ENCODE data around the gene E2F4. TPM values are rescaled to one million over a fixed set of nuclear protein-coding genes. Genes with fewer than 3 reads are reported as not detected.

E2F4 gene
- total RNA-seq, 2 experiments from 2014 or later: 105 to 114 TPM

DNA sequence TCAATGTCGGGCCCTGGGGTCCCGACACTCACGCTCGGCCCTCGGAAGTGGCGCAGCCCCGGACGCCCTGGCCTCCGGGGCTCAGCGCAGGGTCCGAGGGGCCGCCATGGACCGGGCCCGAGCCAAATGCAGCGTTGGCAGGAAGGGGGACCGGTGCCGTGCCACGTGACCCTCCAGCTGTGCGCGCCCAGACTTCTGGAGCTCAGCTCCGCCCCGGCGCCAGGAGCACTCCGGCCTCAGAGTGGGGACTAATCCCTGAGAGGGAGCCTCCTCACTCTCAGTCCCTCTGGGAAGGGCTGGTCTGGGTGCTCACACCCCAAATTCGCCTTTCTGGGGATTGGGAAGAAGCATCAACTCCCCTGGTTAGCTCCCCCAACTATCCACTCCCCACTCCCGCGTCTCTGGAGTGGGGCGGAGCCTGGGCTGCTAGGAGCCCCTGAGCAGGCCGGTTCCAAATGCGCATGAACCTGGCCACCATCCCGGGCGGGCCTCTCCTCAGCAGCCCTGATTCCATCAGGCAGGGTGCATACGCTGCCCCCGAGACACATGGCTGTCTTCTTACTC is 41.0 kb upstream of the E2F4 start, which contains the start of gene B3GNT9:
Gene B3GNT9 (minus strand): TSS at position 166 of the 564 bp plus-strand sequence. CDS start 513 bp downstream, outside the sequence.
- Mint-ChIP-seq H3K36me3 (peaks cover 21% of the 10 kb centered on the region), H3K9me3 (no peaks in the 10 kb centered on the region), H3K4me3 (peak within 1 kb of the TSS; percentile 74), H3K27ac (peak within 1 kb of the TSS; percentile 45), H3K27me3 (peaks cover 5% of the 10 kb centered on the region), H3K4me1 (peaks cover 31% of the 10 kb centered on the region)
- ATAC-seq (ENCODE audit: low read depth) (peak; percentile 51), DNase-seq (peak; percentile 70)
- POLR2A ChIA-PET: interaction anchor here (0.6 to 2.8 kb wide), 12 partner anchors 9 to 297 kb away, joined by 3 to 16 read pairs (median 4); partner anchors contain the start of genes CBFB, FBXL8, NOL3 and TRADD

DNA sequence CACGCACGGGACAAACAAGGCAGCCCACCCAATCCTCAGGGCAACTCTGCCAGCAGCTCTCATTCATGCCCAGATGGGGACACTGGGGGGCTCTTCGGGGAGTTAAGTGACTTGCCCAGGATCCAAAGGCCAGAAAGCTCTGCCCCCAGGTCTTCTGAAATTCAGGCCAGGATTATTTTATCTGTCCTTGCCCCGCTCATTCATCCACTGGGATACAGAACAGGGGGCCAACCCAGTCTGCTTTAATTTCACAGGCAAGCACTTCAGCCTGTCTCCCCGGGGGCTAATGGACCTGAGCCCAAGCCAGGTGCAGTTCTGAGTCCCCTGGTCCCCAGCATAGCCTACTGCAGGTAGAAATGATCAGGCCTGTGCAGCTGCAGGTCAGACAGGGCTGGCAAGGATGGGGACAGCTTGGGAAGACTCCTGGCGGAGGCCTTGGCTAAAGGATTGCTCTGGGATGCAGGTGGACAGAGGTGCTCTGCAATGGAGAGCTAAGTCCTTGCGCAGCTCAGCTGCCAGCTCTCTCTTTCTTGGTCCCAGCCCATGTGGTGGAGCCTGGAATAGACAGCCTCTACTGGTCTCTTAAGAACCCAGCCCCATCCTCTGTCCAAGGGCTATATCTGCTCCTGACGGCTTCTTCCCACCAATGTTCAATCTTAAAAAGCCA is 40.4 kb upstream of the E2F4 start:
- peaks cover 5% of the 10 kb centered on the region for H3K27me3 Mint-ChIP-seq
- H3K4me1 Mint-ChIP-seq: peaks cover 38% of the 10 kb centered on the region
- H3K27ac Mint-ChIP-seq: peak overlapping the region; percentile 45
- ATAC-seq (ENCODE audit: low read depth) (no peak), DNase-seq (no peak)
- peaks cover 23% of the 10 kb centered on the region for H3K36me3 Mint-ChIP-seq
- POLR2A ChIA-PET: interaction anchor here (0.7 to 2.8 kb wide), 11 partner anchors 9 to 178 kb away, joined by 3 to 16 read pairs (median 4); partner anchors contain the start of genes CBFB, FBXL8, NOL3 and TRADD
- H3K9me3 Mint-ChIP-seq: no peaks in the 10 kb centered on the region
- H3K4me3 Mint-ChIP-seq: peak overlapping the region; percentile 74

DNA sequence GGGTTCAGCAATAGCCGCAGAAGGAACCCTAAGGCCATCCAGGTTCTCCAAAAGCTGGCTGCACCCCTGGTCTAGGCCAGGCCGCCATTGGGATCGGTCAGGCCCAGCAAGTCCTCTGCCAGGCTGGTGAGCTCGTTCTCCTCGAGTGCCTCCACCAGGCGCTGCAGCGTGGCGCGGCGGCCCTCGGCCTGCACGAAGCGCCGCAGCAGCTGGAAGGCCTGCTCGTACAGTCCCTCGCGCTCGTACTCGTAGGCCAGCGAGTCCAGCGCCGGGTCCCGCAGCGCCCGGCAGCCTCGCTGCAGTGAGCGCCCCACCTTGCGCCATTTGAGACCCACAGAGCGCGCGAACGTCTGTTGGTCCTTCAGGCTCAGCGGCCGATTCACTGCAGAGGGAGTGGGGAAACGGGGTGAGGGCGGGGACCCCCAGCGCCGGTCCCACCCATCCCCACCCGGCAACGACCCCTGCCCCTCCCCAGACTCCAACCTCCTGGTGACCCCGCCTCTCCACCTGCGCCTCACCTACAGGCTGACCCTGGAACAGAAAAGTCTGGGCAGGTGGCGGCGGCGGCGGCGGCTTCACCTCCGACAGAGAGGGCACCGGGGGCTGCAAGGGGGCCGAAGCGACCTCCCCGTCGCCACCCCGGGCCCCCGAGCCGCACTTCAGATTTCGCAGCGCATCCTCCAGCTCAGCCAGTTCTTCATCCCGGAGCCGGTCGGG is 37.2 kb upstream of the E2F4 start:
- Mint-ChIP-seq H3K27me3 (peaks cover 3% of the 10 kb centered on the region), H3K9me3 (no peaks in the 10 kb centered on the region), H3K4me1 (peaks cover 57% of the 10 kb centered on the region), H3K4me3 (peak overlapping the region; percentile 77), H3K27ac (no peak overlapping the region), H3K36me3 (peaks cover 17% of the 10 kb centered on the region)
- DNase-seq: no peak
- POLR2A ChIA-PET: interaction anchor here (0.6 to 2.8 kb wide), 8 partner anchors 18 to 180 kb away, joined by 3 to 31 read pairs (median 4); partner anchors contain the start of gene CBFB
- ATAC-seq (ENCODE audit: low read depth): no peak

DNA sequence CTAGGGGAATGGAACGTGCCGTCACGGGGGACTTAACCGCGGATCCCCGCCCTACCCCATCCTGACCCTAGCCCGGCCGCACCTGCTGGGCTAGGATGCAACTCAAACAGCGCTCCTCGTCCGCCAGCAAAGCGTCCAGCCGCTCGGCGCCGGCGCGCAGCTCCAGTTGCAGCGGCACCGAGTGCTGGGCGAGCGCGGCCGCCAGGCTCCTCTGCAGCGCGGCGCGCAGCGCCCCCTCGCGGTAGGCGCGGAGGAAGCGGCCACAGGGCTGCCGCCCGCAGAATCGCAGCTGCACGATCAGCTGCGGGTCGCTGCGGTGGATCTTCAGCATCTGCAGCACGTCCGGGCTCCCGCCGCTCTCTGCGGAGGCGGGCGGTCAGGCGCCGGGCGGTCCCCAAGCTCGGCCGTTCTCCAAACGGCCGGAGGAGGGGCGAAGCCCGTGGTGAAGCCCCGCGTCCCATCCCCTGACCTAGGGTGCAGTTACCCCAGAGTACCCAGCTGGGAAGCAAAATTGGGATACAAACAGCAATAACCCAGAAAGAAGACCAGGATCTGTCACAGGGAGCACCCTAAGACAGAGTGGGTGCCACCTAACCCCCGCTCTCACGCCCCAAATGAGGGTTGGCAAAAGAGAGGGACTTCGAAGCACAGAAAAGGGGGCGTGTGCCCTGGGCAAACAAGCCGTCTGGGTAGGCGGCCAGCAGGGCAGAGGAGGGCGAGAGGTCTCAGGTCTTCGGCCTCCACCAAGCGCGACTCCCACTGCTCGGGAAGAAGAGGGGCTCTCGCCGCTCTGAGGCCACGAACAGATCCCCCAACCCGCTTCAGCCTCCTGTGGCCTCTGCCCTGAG is 36.4 kb upstream of the E2F4 start:
- Mint-ChIP-seq H3K9me3 (no peaks in the 10 kb centered on the region), H3K4me3 (peak overlapping the region; percentile 77), H3K27me3 (peaks cover 3% of the 10 kb centered on the region), H3K27ac (no peak overlapping the region), H3K36me3 (peaks cover 17% of the 10 kb centered on the region), H3K4me1 (peaks cover 57% of the 10 kb centered on the region)
- DNase-seq (peak; percentile 93), ATAC-seq (ENCODE audit: low read depth) (peak; percentile 38)
- POLR2A ChIA-PET: interaction anchor here (0.6 to 2.8 kb wide), 8 partner anchors 19 to 181 kb away, joined by 3 to 31 read pairs (median 4); partner anchors contain the start of gene CBFB

DNA sequence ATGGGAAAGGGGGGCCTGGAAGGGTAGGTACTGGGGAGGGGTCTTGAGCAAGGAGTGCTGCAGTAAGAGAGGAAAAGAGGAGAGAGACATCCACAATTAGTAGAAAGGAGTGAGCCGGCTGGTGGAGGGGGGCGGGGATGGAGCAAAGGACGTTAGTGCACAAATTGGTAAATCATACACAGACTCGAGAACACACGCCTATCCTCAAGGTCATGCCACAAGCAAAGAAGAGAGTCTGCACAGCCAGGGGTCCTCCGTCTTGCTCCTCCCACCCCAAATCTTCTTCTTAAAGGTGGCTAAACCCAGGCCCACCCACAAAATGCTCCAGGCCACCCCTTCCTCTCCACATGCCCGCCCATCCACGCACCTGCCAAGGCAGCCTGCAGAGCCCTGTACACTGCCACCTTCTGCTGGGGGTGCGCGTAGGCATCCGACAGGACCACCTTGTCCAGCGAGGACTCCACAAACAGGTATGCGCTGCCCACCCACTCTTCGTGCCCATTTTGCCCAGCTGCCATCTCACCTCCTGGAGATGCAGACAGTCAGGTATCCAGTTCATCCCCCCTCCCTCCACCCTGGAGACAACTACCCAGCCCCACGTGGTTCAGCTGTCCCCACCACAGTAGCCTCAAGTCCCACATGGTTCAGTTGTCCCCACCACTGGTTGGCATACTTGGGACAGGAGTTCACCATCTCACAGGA is 35.7 kb upstream of the E2F4 start:
- H3K9me3 Mint-ChIP-seq: no peaks in the 10 kb centered on the region
- peak overlapping the region; percentile 63 for H3K27ac Mint-ChIP-seq
- POLR2A ChIA-PET: interaction anchor here (1.9 to 2.1 kb wide), 2 partner anchors 127 to 142 kb away, joined by 11 read pairs; partner anchors contain the start of gene CBFB
- H3K4me3 Mint-ChIP-seq: no peak overlapping the region
- ATAC-seq (ENCODE audit: low read depth): no peak
- DNase-seq: peak; percentile 41
- H3K27me3 Mint-ChIP-seq: peaks cover 6% of the 10 kb centered on the region
- H3K4me1 Mint-ChIP-seq: peaks cover 56% of the 10 kb centered on the region
- peaks cover 20% of the 10 kb centered on the region for H3K36me3 Mint-ChIP-seq

DNA sequence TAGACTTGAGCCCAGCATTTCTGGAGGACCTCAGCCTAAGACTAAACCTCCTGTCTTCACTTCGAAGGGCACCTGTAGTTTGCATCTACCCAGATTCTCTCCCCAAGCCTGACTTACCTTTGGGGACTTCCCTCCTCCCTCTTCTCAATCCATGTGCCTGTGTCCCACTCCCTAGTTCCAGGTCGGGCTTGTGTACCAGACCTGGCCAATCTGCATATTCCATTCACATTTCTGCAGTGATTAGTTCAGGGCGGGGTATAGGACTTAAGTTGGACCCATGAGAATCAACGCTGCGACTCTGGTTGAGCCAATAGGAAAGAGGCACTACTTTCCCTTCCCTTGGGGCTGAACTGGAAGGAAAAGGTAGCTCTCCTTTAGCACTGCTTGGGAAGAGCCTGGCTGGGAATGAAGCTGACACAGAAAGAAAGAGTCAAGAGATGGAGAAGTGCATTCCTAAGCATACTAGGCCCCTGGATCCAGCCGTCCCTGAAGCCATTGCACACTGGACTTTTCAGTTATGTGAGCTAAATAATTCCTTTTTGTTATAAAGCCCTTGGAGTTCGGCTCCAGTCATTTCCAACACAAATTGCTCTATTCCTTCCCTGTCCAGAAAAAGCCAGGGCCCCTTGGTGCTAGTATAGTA is 34.7 kb upstream of the E2F4 start:
- Mint-ChIP-seq H3K9me3 (no peaks in the 10 kb centered on the region), H3K27me3 (peaks cover 14% of the 10 kb centered on the region), H3K4me3 (peak overlapping the region; percentile 25), H3K4me1 (peaks cover 54% of the 10 kb centered on the region), H3K27ac (peak overlapping the region; percentile 92), H3K36me3 (peaks cover 23% of the 10 kb centered on the region)
- ATAC-seq (ENCODE audit: low read depth): no peak
- DNase-seq: no peak
- POLR2A ChIA-PET: interaction anchor here (1.1 to 4.2 kb wide), 2 partner anchors 139 to 143 kb away, joined by 5 to 23 read pairs; no protein-coding TSS in a partner anchor

DNA sequence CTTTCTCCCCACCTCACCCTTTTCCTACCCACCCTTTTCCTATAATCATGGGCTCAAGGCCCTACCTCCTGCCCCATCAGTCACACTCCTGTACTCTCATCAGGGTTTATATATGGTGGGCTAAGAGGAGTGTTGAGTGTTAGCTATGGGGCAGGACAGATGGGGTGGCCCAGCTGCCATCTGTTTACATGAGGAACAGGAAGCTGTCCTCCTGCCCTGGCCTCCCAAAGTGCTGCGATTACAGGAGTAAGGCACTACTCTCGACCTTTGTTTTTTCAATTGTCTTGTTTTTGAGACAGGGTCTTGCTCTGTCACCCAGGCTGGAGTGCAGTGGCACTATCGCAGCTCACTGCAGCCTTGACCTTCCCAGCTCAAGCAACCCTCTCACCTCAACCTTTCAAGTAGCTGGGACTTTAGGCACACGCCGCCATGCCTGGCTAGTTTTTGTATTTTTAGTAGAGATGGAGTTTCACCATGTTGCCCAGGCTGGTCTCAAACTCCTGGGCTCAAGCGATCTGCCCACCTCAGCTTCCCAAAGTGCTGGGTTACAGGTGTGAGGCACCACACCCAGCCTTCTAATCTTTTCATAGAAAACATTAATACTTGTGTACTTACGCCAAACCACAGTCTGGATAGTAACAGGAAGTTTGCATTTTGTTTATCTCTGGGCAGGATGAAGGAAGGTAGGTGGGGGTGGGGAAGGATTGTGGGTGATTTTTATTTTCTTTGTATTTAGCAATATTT is 33.9 kb upstream of the E2F4 start:
- Mint-ChIP-seq H3K4me3 (peak overlapping the region; percentile 93), H3K9me3 (no peaks in the 10 kb centered on the region), H3K36me3 (peaks cover 20% of the 10 kb centered on the region), H3K27ac (peak overlapping the region; percentile 92), H3K27me3 (peaks cover 14% of the 10 kb centered on the region), H3K4me1 (peaks cover 51% of the 10 kb centered on the region)
- no peak for ATAC-seq (ENCODE audit: low read depth)
- DNase-seq: no peak
- POLR2A ChIA-PET: interaction anchor here (0.6 to 4.2 kb wide), 14 partner anchors 7 to 636 kb away, joined by 3 to 28 read pairs (median 4); partner anchors contain the start of genes B3GNT9, CBFB, NOL3 and PHAF1

DNA sequence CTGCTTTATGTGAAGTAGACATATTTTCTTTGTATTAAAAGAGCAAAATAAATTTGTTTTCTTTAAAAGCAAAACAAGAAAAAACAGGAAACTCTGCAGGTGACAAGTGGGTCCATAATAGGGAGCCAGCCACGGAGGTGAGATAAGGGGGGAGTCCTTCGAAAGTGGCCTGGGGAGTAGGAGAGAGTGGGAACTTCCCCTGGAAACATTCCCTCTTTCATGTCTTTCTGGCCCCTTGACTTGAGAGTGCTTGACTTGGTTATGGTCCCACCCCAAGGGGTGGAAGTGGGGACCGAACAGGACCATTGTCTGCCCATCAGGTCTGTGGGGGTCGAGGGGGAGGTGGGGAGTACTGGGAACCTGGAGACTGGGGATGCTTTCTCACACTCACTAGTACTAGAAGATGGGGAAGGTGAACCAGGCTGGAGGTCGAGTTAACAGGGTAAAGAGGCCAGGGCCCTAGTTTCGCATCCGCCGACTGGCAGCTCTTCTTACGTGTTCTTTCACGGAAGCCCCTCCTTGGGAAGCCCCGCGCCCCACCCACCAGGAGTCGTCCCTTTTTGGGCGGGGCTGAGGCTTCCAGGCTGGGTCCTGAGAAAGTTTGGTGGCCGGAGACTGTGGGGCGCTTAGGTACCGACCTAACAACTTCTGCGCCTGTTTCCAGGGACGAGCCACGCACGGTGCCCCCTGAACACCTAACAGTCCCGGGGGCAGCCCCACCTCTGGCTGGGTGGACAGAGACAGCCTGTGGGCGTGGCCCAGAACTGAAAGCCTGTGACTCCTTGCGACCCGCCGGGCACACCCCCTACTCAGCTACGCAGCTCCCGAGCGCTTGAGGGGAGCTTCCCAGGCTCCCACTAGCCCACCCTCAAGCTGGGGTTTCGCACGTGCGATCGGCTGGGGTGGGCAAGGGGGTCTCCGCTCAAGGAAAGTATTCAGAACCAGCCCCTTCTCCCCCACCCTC is 33.0 kb upstream of the E2F4 start:
- H3K27me3 Mint-ChIP-seq: peaks cover 18% of the 10 kb centered on the region
- peaks cover 17% of the 10 kb centered on the region for H3K36me3 Mint-ChIP-seq
- DNase-seq: peak; percentile 84
- peak overlapping the region; percentile 92 for H3K27ac Mint-ChIP-seq
- peak; percentile 40 for ATAC-seq (ENCODE audit: low read depth)
- peaks cover 45% of the 10 kb centered on the region for H3K4me1 Mint-ChIP-seq
- no peaks in the 10 kb centered on the region for H3K9me3 Mint-ChIP-seq
- H3K4me3 Mint-ChIP-seq: peak overlapping the region; percentile 93
- POLR2A ChIA-PET: interaction anchor here (0.6 to 4.2 kb wide), 19 partner anchors 8 to 637 kb away, joined by 3 to 28 read pairs (median 5); partner anchors contain the start of genes B3GNT9, CBFB, FHOD1 and MATCAP1

DNA sequence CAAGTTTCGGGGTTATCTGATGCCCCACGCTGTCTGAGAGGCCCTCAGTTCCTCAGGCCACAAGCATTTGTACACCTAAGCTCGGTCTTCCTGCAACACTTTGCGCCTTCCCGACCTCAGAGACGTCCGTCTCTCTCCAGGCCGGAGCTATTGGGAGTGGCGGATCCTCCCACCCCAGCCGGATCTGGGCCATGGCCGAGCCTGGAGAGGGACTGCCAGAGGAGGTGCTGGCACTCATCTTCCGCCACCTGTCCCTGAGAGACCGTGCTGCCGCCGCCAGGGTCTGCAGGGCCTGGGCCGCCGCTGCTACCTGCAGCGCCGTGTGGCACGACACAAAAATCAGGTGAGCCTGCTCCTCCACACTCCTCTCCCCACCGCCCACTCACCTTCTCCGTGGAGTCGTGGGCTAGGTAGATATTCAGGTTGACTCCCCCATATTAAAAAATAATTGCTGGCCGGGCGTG is 30.3 kb upstream of the E2F4 start:
- H3K27ac Mint-ChIP-seq: no peak overlapping the region

More for the DNA sequence above, 30.3 kb upstream of the E2F4 start:
- Mint-ChIP-seq H3K27me3 (peaks cover 36% of the 10 kb centered on the region), H3K9me3 (no peaks in the 10 kb centered on the region), H3K36me3 (peaks cover 13% of the 10 kb centered on the region), H3K4me3 (peak overlapping the region; percentile 42), H3K4me1 (peaks cover 40% of the 10 kb centered on the region)
- DNase-seq (peak; percentile 31), ATAC-seq (ENCODE audit: low read depth) (no peak)
- POLR2A ChIA-PET: interaction anchor here (2.3 to 3.6 kb wide), 4 partner anchors 9 to 22 kb away, joined by 13 to 15 read pairs (median 14); partner anchors contain the start of genes B3GNT9, MATCAP1 and NOL3
